Kidney (tissue), 14 donors: Measurements from ENCODE around the gene OSBPL8. TPM values are rescaled to one million over a fixed set of nuclear protein-coding genes. Genes with fewer than 3 reads are reported as not detected.
A peak's percentile ranks its signal among the peaks of the same experiment; 100 is the strongest.

Experiments
- DNase-seq, 5 donors: peaks; one replicate each; pipeline ENCODE4 v3.0.0-alpha.2; 2013 to 2020
- FAIRE-seq: peaks from 2 replicates; lab custom pipeline; 2012; peaks lifted over from hg19 to GRCh38; lab: Jason Lieb, UNC
- H3K27ac ChIP-seq, 2 donors: one replicate each; pipeline ENCODE4 v1.7.0; 2013; ENCODE audit warnings: low read depth in 2 of 2, low read length in 2 of 2, inconsistent platforms in 1 of 2
- H3K27me3 ChIP-seq: one replicate; pipeline ENCODE4 v1.7.1; 2013; ENCODE audit warnings: low read length, inconsistent platforms; ENCODE audit not compliant: control insufficient read depth, insufficient read depth
- H3K36me3 ChIP-seq, 3 donors: one replicate each; pipeline versions ENCODE4 v1.7.0 to v1.7.1; 2013; ENCODE audit warnings: low read length in 3 of 3, control low read depth in 1 of 3, inconsistent platforms in 1 of 3; ENCODE audit not compliant: insufficient read depth in 3 of 3, control insufficient read depth in 2 of 3
- H3K4me1 ChIP-seq, 3 donors: one replicate each; pipeline versions ENCODE4 v1.7.0 to v1.7.1; 2013; ENCODE audit warnings: low read length in 3 of 3, inconsistent platforms in 1 of 3, low read depth in 1 of 3; ENCODE audit not compliant: control insufficient read depth in 2 of 3, insufficient read depth in 2 of 3
- H3K4me3 ChIP-seq, 3 donors: one replicate each; pipeline versions ENCODE4 v1.7.0 to v1.8.1; 2013; ENCODE audit warnings: low read length in 3 of 3, control low read depth in 1 of 3, inconsistent platforms in 1 of 3
- H3K9ac ChIP-seq, 3 donors: one replicate each; pipeline versions ENCODE4 v1.7.0 to v1.7.1; 2013; ENCODE audit warnings: low read length in 3 of 3, control low read depth in 1 of 3, inconsistent platforms in 1 of 3
- H3K9me3 ChIP-seq, 3 donors: one replicate each; pipeline versions ENCODE4 v1.7.0 to v1.7.1; 2013; ENCODE audit warnings: low read length in 3 of 3, control low read depth in 1 of 3, inconsistent platforms in 1 of 3; ENCODE audit not compliant: control insufficient read depth in 2 of 3, insufficient read depth in 1 of 3
- intact Hi-C: fragments of 100-400 bp; cut with DNase I; formaldehyde crosslinking; loops from one replicate; pipeline ENCODE4 v1.11.1; 2022
- polyA plus RNA-seq: library from polyadenylated mRNA; stranded (reverse); fragments of 350-450 nt; fragmentation: Illumina TruSeq; extraction: RNeasy Lipid Tissue Mini Kit (QIAGEN cat#74804); gene quantifications from one replicate; pipeline ENCODE4 v1.2.3, GENCODE V29; 2014; ENCODE audit warnings: low read depth, low replicate concordance; ENCODE audit not compliant: insufficient read depth
- total RNA-seq: library from RNA; stranded (reverse); fragmentation: NEBNext Ultra II Directional; extraction: Animal tissue kit (Norgen Biotek cat#: 25700); gene quantifications from one replicate; pipeline ENCODE4 v1.2.1, GENCODE V29; 2021
- TF ChIP-seq, protein P1 (sequence below): IDR thresholded peaks from 3 replicates; pipeline ENCODE4 v1.5.1; 2012; ENCODE audit warnings: mild to moderate bottlenecking, moderate library complexity, borderline replicate concordance; ENCODE audit not compliant: insufficient read depth; ENCODE audit errors: extremely low read depth
- donor health status: control.
- donor health status: control.
- donor health status: control.
- donor health status: control.
- donor health status: control.
- donor health status: DM: yes; HTN: yes; CAD: no.
- donor health status: Normal renal cell carcinoma (clear cell type).

Gene OSBPL8
- total and polyA plus RNA-seq, 2 donors from 2014 or later, result 11.5 to 69.7 TPM

DNA sequence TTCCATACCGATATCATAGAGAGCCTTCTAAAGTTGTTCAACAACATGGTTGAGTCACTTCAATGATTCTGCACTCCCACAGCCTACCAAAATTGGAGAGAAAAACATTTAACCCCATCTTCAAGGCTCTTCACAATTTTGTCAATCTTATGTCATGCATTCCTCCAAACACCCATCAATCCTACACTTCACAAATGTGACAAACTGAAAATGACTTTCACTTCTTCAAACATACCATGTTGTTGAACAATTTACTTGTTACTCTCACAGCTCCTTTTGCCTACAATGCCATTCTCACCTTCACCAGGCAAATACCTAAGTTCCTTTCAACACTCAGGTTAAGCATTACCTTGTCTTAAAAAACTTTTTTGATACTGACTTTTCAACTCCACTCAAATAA is 88.0 kb downstream of the OSBPL8 start:
- TF ChIP-seq, protein P1, sequence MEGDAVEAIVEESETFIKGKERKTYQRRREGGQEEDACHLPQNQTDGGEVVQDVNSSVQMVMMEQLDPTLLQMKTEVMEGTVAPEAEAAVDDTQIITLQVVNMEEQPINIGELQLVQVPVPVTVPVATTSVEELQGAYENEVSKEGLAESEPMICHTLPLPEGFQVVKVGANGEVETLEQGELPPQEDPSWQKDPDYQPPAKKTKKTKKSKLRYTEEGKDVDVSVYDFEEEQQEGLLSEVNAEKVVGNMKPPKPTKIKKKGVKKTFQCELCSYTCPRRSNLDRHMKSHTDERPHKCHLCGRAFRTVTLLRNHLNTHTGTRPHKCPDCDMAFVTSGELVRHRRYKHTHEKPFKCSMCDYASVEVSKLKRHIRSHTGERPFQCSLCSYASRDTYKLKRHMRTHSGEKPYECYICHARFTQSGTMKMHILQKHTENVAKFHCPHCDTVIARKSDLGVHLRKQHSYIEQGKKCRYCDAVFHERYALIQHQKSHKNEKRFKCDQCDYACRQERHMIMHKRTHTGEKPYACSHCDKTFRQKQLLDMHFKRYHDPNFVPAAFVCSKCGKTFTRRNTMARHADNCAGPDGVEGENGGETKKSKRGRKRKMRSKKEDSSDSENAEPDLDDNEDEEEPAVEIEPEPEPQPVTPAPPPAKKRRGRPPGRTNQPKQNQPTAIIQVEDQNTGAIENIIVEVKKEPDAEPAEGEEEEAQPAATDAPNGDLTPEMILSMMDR, result no peak
- H3K9me3 ChIP-seq, result no peaks in the 10 kb centered on the region

DNA sequence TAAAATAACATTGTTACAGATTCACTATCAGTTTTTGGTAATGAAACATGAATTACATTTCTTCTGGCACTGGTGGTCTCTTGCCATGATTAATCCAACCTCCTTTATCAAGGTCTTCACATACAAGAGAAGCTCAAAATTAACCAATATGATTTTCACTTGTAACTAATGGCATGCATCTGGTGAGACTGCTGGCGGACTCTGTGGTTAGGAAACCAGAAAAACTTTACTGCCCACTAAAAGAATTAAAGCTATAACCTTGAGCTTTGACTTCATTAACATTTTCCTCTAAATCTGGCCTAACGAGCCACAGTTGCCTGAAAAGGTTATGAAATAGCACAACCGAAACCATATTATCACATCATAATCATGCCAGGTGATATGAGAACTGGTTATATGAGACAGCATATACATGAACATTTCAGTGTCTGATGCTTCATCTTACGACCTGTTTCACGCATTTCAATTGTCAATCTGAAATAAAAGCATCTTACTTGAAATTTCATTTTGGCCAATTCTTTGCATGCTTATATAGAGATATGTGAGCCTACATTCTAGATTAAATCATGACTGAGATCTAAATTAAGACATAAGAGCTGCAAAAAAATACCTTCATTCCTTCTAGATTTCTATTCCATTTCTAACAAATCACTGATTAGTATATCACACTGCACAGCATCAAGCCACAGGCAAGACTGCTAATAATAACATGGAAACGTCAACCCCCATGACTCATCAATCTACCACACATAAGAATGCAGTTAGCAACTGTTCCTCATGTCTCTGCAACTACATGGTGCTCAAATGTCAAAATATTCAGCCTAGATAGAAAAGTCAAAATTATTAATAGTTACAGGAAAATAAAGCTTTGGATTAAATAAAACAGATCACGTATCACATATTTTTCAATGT is 89.3 kb downstream of the OSBPL8 start:
- DNase-seq (no peak), FAIRE-seq (peak; percentile 75)
- no peak overlapping the region for H3K4me3 ChIP-seq
- H3K9me3 ChIP-seq, result no peaks in the 10 kb centered on the region
- no peak overlapping the region for H3K9ac ChIP-seq
- no peaks in the 10 kb centered on the region for H3K27me3 ChIP-seq
- H3K27ac ChIP-seq, result peak overlapping the region in 1 of 2 donors; percentile 35
- TF ChIP-seq, protein P1, result no peak
- H3K36me3 ChIP-seq, result no peaks in the 10 kb centered on the region
- intact Hi-C loops, result no loop called here
- H3K4me1 ChIP-seq, result peaks cover 0 to 8% (median 0%) of the 10 kb centered on the region in 3 donors

More for the DNA sequence above, 88.0 kb downstream of the OSBPL8 start:
- intact Hi-C loops, result no loop called here
- H3K4me1 ChIP-seq, result peaks cover 0 to 8% (median 0%) of the 10 kb centered on the region in 3 donors
- DNase-seq (no peak), FAIRE-seq (no peak)
- H3K4me3 ChIP-seq, result no peak overlapping the region
- H3K27ac ChIP-seq, result no peak overlapping the region
- H3K27me3 ChIP-seq, result no peaks in the 10 kb centered on the region
- no peak overlapping the region for H3K9ac ChIP-seq
- no peaks in the 10 kb centered on the region for H3K36me3 ChIP-seq

DNA sequence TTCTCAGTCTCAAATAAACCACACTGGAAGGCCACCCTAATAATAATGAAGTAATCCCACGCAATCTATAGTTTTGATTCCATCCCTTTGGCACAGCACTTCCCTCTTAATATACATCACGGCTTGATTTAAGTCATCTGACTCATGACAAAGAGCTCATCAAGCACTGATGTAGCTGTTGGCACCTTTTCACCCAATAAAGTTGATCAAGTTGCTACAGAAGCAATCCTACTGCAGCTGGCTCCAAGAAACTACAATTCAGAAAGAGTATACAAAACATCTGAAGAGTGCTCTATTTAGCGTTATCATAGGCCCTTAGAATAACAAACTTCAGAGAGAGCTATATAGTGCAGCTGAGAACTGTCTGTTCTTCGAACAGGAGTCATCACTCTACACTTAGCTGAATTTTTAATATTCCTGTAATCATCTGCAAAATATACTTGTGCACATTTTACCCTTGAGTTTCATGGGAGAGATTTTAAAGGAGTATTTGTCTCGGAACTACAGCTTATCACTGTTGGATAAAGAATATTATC is 94.9 kb downstream of the OSBPL8 start:
- no peak for FAIRE-seq
- no peak overlapping the region for H3K27ac ChIP-seq
- H3K4me1 ChIP-seq, result no peaks in the 10 kb centered on the region
- no peaks in the 10 kb centered on the region for H3K36me3 ChIP-seq
- H3K27me3 ChIP-seq, result no peaks in the 10 kb centered on the region
- H3K9ac ChIP-seq, result no peak overlapping the region
- DNase-seq, result no peak
- TF ChIP-seq, protein P1, result no peak
- H3K9me3 ChIP-seq, result no peaks in the 10 kb centered on the region
- intact Hi-C loops, result no loop called here
- H3K4me3 ChIP-seq, result no peak overlapping the region
